ENCODE data around the gene PFN1. TPM values are rescaled to one million over a fixed set of nuclear protein-coding genes. Genes with fewer than 3 reads are reported as not detected.

Gene PFN1
- total and polyA plus RNA-seq, 4 donors = 95.4 to 299 (median 244) TPM

- no peak within 1 kb of the TSS for H3K27ac ChIP-seq (ENCODE audit: low read depth, low read length)
- WGBS (ENCODE audit: insufficient coverage) = 13% methylated on average over 52 of the region's 60 CpGs
- peak within 1 kb of the TSS; percentile 40 for H3K4me3 ChIP-seq (ENCODE audit: low read depth, low read length)
- peaks cover 52% of the 10 kb centered on the region for H3K4me1 ChIP-seq (ENCODE audit: control insufficient read depth, insufficient read depth, low read length)
- H3K27me3 ChIP-seq (ENCODE audit: control insufficient read depth, insufficient read depth, low read length) = peaks cover 41% of the 10 kb centered on the region
- DNase-seq (ENCODE audit: low read depth in 4 of 6, low spot score in 6 of 6) = peak in 3 of 6 donors; percentile 45 to 90 (median 87)
- no peaks in the 10 kb centered on the region for H3K9me3 ChIP-seq (ENCODE audit: control insufficient read depth, insufficient read depth, low read length)
- peaks cover 64% of the 10 kb centered on the region for H3K36me3 ChIP-seq (ENCODE audit: control insufficient read depth, insufficient read depth, low read length)
Observed at GRCh38 chr17:4899341-4900230, 48.7 kb downstream of the PFN1 start, which contains the start of gene C17orf107. Gene C17orf107, plus strand, starts transcription at chr17:4899536. Its CDS starts 227 bp downstream, at chr17:4899763.

- 21% methylated on average over 34 of the region's 34 CpGs for WGBS (ENCODE audit: insufficient coverage)
- Histone ChIP-seq H3K27ac (ENCODE audit: low read depth, low read length) (no peak overlapping the region), H3K4me1 (ENCODE audit: control insufficient read depth, insufficient read depth, low read length) (peaks cover 52% of the 10 kb centered on the region), H3K36me3 (ENCODE audit: control insufficient read depth, insufficient read depth, low read length) (peaks cover 70% of the 10 kb centered on the region), H3K9me3 (ENCODE audit: control insufficient read depth, insufficient read depth, low read length) (no peaks in the 10 kb centered on the region), H3K4me3 (ENCODE audit: low read depth, low read length) (no peak overlapping the region), H3K27me3 (ENCODE audit: control insufficient read depth, insufficient read depth, low read length) (peaks cover 39% of the 10 kb centered on the region)
- no peak for DNase-seq (ENCODE audit: low read depth in 4 of 6, low spot score in 6 of 6)
Observed at GRCh38 chr17:4898927-4899326, 49.4 kb downstream of the PFN1 start.

DNA sequence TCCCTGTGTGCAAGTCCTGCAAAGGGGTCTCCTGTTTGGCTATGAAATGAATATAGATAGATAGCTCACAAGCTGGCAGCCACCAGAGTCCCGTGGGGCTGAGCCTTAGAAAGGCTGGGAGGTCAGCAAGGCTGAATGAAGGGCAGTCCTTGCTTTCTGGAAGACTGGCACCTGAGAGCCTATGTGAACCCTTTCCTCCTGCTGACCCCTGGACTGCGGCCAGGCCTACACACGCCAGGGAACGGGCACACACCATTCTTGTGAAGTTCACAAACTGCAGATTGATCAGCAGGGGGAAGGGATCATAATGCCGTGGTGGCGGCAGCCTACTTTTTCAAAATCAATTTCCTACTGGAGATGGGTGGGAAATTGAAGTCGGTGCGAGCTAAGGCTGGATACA lies 50.0 kb downstream of the PFN1 start:
- no peak for DNase-seq (ENCODE audit: low read depth in 4 of 6, low spot score in 6 of 6)
- H3K36me3 ChIP-seq (ENCODE audit: control insufficient read depth, insufficient read depth, low read length) = peaks cover 76% of the 10 kb centered on the region
- no peak overlapping the region for H3K4me3 ChIP-seq (ENCODE audit: low read depth, low read length)
- H3K9me3 ChIP-seq (ENCODE audit: control insufficient read depth, insufficient read depth, low read length) = no peaks in the 10 kb centered on the region
- WGBS (ENCODE audit: insufficient coverage) = 75% methylated on average over 3 of the region's 8 CpGs
- peaks cover 39% of the 10 kb centered on the region for H3K27me3 ChIP-seq (ENCODE audit: control insufficient read depth, insufficient read depth, low read length)
- H3K4me1 ChIP-seq (ENCODE audit: control insufficient read depth, insufficient read depth, low read length) = peaks cover 52% of the 10 kb centered on the region
- no peak overlapping the region for H3K27ac ChIP-seq (ENCODE audit: low read depth, low read length)

DNA sequence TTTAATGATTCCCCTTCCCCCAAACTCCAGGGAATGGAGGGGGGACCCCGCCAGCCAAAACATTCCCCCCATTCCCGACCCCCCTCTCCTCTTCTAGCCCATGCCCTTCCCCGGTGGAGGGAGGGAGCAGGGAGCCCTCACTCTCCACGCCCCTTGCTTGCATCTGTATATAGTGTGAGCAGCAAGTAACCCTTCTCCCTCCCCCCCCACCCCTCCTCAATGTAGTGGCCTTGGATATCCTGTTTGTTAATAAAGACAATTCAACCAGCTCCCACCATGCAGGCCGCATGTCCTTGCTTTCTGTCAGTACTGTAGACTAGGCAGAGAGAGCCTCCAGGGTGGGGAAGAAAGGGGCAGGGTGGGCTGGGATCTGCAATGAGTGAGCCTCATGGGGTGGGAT lies 50.5 kb downstream of the PFN1 start:
- Histone ChIP-seq H3K36me3 (ENCODE audit: control insufficient read depth, insufficient read depth, low read length) (peaks cover 82% of the 10 kb centered on the region), H3K4me1 (ENCODE audit: control insufficient read depth, insufficient read depth, low read length) (peaks cover 46% of the 10 kb centered on the region), H3K4me3 (ENCODE audit: low read depth, low read length) (no peak overlapping the region), H3K9me3 (ENCODE audit: control insufficient read depth, insufficient read depth, low read length) (no peaks in the 10 kb centered on the region), H3K27ac (ENCODE audit: low read depth, low read length) (no peak overlapping the region), H3K27me3 (ENCODE audit: control insufficient read depth, insufficient read depth, low read length) (peaks cover 37% of the 10 kb centered on the region)
- no CpG with 5 or more reads among the region's 5 CpGs for WGBS (ENCODE audit: insufficient coverage)
- DNase-seq (ENCODE audit: low read depth in 4 of 6, low spot score in 6 of 6) = no peak

DNA sequence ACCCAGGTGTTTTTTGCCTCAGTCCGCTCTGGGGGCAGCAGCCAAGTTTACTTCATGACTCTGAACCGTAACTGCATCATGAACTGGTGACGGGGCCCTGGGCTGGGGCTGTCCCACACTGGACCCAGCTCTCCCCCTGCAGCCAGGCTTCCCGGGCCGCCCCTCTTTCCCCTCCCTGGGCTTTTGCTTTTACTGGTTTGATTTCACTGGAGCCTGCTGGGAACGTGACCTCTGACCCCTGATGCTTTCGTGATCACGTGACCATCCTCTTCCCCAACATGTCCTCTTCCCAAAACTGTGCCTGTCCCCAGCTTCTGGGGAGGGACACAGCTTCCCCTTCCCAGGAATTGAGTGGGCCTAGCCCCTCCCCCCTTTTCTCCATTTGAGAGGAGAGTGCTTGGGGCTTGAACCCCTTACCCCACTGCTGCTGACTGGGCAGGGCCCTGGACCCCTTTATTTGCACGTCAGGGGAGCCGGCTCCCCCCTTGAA lies 51.1 kb downstream of the PFN1 start:
- Histone ChIP-seq H3K27me3 (ENCODE audit: control insufficient read depth, insufficient read depth, low read length) (peaks cover 37% of the 10 kb centered on the region), H3K36me3 (ENCODE audit: control insufficient read depth, insufficient read depth, low read length) (peaks cover 87% of the 10 kb centered on the region), H3K4me1 (ENCODE audit: control insufficient read depth, insufficient read depth, low read length) (peaks cover 41% of the 10 kb centered on the region), H3K4me3 (ENCODE audit: low read depth, low read length) (no peak overlapping the region), H3K9me3 (ENCODE audit: control insufficient read depth, insufficient read depth, low read length) (no peaks in the 10 kb centered on the region), H3K27ac (ENCODE audit: low read depth, low read length) (no peak overlapping the region)
- 79% methylated on average over 8 of the region's 10 CpGs for WGBS (ENCODE audit: insufficient coverage)
- no peak for DNase-seq (ENCODE audit: low read depth in 4 of 6, low spot score in 6 of 6)

DNA sequence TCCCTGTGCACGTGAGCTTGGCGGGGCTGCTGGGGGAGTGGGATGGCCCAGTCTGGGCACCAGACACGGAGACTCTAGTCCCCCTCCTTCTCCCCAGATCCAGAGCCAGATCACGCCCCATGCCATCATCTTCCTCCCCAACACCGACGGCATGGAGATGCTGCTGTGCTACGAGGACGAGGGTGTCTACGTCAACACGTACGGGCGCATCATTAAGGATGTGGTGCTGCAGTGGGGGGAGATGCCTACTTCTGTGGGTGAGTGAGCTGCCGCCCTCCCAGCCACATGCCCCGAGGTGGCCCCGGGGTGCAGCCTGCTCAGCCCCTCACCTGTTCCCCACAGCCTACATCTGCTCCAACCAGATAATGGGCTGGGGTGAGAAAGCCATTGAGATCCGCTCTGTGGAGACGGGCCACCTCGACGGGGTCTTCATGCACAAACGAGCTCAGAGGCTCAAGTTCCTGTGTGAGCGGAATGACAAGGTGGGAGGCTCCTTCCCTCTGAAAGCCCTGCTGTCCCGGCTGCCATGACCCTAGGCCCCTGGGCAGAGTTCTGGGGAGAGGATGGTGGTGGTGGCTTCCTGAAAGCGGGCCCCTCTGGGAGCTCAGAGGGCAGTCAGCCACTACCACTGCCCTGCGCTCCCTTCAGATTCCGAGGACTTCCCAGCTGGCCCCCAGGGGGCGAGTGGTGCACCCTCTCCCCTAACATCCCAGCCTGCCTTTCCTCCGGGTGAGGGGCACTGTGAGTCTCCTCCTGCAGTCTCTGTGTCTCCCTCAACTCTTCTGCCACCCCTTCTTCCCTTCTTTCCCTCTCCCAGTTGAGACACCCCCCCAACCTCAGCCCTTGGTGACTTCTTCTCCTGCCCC lies 51.8 kb downstream of the PFN1 start:
- Histone ChIP-seq H3K9me3 (ENCODE audit: control insufficient read depth, insufficient read depth, low read length) (no peaks in the 10 kb centered on the region), H3K4me3 (ENCODE audit: low read depth, low read length) (no peak overlapping the region), H3K27ac (ENCODE audit: low read depth, low read length) (no peak overlapping the region), H3K4me1 (ENCODE audit: control insufficient read depth, insufficient read depth, low read length) (peaks cover 34% of the 10 kb centered on the region), H3K27me3 (ENCODE audit: control insufficient read depth, insufficient read depth, low read length) (peaks cover 34% of the 10 kb centered on the region), H3K36me3 (ENCODE audit: control insufficient read depth, insufficient read depth, low read length) (peaks cover 90% of the 10 kb centered on the region)
- WGBS (ENCODE audit: insufficient coverage) = 85% methylated on average over 13 of the region's 27 CpGs
- DNase-seq (ENCODE audit: low read depth in 4 of 6, low spot score in 6 of 6) = no peak

DNA sequence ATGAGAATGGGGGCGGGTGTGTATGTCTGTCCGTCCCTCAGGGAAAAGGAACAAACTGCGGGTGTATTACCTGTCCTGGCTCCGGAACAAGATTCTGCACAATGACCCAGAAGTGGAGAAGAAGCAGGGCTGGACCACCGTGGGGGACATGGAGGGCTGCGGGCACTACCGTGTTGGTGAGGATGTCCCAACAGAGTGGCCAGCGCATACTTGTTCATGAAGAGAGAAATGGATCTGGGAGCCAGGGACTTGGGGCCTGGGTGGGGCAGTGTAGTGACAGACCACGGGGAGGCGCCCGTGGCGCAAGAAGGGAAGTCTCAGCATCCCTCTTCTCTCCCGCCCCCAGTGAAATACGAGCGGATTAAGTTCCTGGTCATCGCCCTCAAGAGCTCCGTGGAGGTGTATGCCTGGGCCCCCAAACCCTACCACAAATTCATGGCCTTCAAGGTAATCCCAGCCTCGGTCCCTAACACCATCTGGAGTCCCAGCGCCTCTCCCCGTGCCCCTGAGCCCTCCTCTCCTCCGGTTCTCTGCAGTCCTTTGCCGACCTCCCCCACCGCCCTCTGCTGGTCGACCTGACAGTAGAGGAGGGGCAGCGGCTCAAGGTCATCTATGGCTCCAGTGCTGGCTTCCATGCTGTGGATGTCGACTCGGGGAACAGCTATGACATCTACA lies 52.5 kb downstream of the PFN1 start:
- WGBS (ENCODE audit: insufficient coverage) = 66% methylated on average over 23 of the region's 27 CpGs
- H3K27me3 ChIP-seq (ENCODE audit: control insufficient read depth, insufficient read depth, low read length) = peaks cover 26% of the 10 kb centered on the region
- no peak for DNase-seq (ENCODE audit: low read depth in 4 of 6, low spot score in 6 of 6)
- H3K4me1 ChIP-seq (ENCODE audit: control insufficient read depth, insufficient read depth, low read length) = peaks cover 26% of the 10 kb centered on the region
- H3K4me3 ChIP-seq (ENCODE audit: low read depth, low read length) = no peak overlapping the region
- H3K9me3 ChIP-seq (ENCODE audit: control insufficient read depth, insufficient read depth, low read length) = no peaks in the 10 kb centered on the region
- peaks cover 90% of the 10 kb centered on the region for H3K36me3 ChIP-seq (ENCODE audit: control insufficient read depth, insufficient read depth, low read length)
- no peak overlapping the region for H3K27ac ChIP-seq (ENCODE audit: low read depth, low read length)
